HG03439 (cell line): Measurements from ENCODE around the gene ADM5.

ENCODE experiments used
- ATAC-seq: cut with Tn5 transposase; IDR thresholded peaks from one replicate; pipeline ENCODE4 v1.9.1; 2021; ENCODE audit warnings: mild to moderate bottlenecking, moderate library complexity; ENCODE audit not compliant: unreplicated experiment

ADM5 gene

DNA sequence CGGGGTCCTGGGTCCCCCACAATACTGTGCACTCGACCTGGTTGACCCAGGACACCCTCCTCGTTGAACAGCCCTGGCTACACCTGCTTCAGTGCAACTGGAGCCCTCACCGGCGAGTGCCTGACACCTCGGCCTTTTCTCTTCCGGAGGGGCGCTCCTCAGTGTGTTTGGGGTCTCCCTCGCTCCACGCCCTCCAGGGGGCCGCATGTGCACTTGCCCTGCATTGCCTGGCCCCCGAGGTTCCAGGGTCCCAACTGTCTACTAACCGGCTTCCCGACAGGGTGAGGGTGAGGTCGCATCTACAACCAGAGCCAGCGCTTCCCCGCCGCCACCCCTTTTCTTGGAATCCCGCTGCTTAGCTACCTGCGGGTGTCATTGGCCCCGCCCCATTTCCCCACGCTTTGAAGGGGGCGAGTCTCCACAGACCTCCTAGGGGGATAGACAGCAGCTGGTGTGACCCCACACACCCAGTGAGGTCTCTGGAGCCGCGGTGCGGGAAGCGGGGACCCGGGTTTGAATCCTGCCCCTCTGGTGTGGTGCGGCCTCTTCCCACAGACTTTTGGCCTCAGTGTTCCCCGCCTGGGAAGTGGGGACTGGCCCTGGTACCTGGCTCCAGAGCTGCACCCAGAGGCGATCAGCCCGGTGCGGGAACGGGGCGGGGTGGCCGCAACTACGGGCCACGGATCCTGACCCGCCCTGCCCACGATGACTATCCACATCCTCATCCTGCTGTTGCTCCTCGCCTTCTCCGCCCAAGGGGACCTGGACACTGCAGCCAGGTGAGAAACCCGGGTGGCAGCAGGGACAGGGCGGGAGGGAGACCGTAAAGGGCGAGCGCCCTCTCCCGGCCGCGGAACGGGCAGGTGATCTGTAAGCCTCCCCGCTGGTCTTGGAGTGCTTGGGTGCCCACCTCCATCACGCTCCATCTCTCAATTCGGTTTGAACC is at the start of gene ADM5:
ADM5 (plus strand) TSS at position 462 of the 946 bp plus-strand sequence; CDS start at position 706, 244 bp downstream.
- ATAC-seq = no peak

DNA sequence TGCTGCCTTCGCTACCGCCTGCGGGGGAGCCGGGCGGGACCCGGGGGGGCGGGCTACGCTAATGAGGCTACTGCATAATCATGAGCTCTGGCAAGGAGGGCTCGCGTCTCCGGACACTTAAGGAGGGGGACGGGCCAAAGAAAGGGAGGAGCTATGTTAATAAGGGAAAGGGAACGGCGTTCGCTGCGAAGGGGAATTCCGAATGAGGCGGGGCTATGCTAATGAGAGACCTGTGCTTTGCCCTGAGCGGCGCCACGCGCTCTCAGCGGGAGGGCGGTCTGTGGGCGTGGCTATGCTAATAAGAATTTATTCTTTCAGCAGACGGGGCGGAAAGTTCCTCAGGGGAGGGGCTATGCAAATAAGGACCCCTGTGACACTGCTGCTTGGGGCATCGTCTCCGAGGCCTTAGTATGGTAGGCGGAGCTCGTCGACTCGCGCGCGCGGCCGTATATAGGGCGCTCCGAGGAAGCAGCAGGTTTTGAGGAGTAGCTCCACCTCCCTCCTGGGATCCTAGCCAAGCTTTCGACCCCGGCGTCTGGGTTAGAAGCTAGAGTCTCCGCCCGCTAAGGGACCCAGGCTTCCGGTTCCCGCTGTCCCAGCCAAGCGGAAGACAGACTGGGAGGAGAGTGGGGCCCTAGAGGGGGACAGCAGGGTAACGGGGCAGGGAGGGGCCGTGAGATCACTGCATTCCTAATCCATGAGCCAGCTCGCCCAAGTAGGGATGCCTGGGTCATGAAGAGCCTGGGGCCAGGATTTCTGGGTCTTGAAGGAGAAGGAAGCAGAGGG is 49.1 kb upstream of the ADM5 start, which contains the start of gene RRAS:
RRAS (minus strand) TSS at position 31 of the 786 bp plus-strand sequence. CDS start 45 bp downstream, outside the sequence.
- ATAC-seq = peak; percentile 66

DNA sequence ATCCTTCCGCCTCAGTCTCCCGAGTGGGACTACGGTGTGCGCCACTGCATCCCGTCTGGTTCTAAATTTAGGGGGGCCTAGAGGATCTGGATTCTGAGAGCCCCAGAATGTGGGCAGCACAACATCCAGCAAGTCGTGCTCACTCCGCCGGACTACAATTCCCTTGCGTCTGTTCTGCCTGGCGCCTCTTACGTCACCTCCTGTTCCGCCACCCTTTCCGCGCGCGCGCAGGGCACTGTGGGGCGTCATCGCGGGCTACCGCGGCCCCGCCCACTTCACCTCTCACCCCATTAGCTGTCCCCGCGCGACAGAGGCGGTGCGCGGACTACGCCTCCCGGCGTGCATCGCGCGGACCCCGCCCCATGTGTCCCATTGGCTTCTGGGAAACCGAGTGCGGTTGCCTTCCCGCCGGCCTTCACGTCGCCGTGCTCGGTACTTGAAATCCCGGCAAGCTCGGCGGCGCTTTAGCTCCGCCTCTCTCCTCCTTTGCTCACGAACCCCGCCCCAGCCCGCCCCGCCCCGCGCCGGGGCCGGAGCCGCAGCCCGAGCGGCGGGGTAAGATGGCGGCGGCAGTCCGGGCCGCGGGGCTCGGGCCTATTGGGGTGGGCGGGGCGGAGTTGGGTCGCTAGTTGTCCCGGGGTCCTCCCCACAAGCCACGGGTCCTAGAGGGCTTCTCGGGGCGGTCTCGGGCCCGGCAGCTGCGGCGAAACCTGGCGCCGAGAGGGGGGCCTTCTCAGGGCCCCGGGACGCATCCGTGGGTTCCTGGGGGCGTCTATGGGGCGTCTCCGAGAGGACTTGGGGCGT is 47.5 kb upstream of the ADM5 start, which contains the start of gene SCAF1:
SCAF1 (plus strand) TSS at position 522 of the 804 bp plus-strand sequence. CDS start 2,818 bp downstream, outside the sequence.
- ATAC-seq = peak; percentile 59

- ATAC-seq = no peak
Observed at GRCh38 chr19:49642492-49643035, 46.8 kb upstream of the ADM5 start.

DNA sequence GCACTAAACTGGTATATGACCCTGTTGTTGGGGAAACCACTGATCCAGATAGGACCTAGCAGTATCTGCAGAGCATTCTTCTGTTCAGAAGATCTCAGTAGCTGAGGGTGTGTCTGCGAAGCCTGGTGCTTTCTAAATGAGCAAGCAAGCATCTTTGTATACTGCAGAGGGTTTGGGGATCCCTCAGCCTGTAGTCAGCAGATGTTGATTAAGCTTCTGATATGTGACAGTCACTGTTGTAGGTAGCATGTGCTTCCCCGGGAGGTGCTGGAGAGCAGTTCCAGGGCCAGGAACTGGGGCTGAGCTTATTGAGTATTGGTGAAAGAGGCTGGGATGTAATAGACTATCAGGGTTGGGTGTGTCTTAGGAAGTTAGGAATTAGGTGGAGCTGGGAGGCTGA is 45.9 kb upstream of the ADM5 start:
- ATAC-seq = no peak

GRCh38 chr19:49645592-49645991 is 43.8 kb upstream of the ADM5 start:
- no peak for ATAC-seq

- no peak for ATAC-seq
Observed at GRCh38 chr19:49645995-49646394, 43.4 kb upstream of the ADM5 start.

DNA sequence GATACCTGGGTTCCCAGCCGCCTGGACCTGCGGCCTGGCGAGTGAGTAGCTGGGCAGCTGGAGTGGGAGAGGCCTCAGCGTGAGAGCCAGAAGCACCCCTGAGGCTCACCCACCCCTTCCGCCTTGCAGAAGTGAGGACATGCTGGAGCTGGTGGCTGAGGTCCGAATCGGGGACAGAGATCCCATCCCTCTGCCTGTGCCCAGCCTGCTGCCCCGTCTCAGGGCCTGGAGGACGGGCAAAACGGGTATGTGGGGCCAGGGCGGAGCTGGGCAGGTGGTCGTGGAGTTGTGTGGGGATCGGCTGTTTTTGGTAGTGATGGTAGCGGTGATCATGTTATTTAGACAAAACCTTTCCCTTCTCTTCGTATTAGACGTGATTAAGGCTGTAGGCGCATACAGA is 42.8 kb upstream of the ADM5 start:
- no peak for ATAC-seq

GRCh38 chr19:49651029-49651819 is 38.2 kb upstream of the ADM5 start:
- ATAC-seq = no peak

- ATAC-seq = no peak
Observed at GRCh38 chr19:49651820-49652550, 37.4 kb upstream of the ADM5 start.

DNA sequence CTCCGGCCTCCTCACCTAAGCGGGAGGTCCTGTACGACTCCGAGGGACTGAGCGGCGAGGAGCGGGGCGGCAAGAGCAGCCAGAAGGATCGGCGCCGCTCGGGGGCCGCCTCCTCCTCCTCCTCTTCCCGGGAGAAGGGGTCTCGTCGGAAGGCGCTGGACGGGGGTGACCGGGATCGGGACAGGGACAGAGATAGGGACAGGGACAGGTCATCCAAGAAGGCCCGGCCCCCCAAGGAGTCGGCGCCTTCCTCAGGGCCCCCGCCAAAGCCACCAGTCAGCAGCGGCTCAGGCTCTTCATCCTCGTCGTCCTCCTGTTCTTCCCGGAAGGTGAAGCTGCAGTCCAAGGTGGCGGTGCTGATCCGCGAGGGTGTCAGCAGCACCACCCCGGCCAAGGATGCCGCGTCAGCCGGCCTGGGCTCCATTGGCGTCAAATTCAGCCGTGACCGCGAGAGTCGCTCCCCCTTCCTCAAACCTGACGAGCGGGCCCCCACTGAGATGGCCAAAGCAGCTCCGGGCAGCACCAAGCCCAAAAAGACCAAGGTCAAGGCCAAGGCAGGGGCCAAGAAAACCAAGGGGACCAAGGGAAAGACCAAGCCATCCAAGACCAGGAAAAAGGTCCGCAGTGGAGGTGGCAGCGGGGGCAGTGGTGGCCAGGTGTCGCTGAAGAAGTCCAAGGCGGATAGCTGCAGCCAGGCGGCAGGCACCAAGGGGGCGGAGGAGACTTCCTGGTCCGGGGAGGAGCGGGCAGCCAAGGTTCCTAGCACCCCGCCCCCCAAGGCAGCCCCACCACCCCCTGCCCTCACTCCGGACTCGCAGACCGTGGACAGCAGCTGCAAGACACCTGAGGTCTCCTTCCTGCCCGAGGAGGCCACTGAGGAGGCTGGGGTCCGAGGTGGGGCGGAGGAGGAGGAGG is 36.6 kb upstream of the ADM5 start:
- ATAC-seq = no peak

DNA sequence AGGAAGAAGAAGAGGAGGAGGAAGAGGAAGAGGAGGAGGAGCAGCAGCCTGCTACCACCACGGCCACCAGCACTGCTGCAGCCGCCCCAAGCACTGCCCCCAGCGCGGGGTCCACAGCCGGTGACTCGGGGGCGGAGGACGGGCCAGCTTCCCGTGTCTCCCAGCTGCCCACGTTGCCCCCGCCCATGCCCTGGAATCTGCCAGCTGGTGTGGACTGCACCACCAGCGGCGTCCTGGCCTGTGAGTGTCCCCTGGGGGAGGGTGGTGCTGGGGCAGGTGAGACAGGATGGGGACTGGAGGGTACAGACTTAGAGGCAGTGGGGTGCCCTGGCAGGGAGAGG is 36.0 kb upstream of the ADM5 start:
- no peak for ATAC-seq

- no peak for ATAC-seq
Observed at GRCh38 chr19:49654581-49654980, 34.8 kb upstream of the ADM5 start.

DNA sequence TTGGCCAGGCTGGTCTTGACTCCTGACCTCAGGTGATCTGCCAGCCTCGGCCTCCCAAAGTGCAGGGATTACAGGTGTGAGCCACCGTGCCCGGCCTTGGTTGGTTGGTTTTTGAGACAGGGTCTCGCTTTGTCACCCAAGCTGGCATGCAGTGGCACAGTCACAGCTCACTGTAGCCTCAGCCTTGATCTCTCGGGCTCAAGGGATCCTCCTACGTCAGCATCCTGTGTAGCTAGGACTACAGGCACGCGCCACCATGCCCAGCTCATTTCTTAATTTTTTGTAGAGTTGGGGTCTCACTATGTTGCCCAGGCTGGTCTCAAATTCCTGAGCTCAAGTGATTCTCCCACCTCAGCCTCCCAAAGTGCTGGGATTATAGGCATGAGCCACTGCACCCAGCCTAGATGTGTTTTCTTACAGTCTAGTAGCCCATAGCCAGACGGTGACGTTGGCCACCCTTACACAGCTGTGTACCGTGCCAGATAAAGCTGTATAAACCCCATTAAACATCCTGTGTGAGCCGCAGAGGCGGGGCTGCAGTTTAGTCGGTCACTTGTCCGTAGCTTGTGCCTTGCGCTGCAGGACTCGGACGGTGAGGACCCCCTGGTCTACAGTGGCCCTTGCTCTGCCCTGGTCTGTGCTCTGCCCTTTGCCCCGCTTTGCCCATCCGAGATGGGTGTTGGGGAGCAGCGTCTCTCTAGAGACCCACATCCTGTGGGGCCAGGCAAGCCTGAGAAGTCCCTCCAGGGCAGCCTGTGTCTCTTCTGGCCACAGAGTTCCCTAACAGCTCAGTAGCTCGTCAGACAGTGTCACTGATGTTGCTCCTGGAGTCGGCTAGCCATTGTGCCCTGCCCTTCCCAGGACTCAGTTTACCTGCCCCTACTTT is 33.6 kb upstream of the ADM5 start:
- ATAC-seq = no peak

DNA sequence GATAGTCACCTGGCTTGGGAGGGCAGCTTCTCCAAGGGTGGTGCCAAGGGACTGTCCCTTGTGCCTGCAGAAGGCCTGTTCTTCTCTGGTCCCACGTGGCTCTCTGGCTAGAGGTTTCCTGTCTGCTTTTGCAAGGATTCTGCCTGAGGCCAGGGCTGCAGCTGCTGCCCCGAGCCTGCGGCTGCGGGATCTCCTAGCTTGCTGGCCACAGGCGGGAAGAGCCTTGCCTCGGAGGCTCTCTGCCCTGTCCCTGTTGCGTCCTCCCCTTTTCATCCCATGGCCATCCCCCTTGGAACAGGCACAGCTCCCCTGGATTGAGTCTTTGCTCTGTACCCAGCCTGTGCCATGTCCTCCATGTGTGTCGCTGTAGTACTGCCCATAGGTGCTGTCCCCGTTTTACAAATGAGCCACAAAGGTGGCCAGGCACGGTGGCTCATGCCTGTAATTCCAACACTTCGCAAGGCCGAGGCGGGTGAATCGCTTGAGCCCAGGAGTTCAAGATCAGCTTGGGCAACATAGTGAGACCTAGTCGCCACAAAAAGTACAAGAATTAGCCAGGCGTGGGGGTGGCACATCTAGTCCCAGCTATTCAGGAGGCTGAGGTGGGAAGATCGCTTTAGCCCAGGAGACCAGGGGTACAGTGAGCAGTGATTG is 32.8 kb upstream of the ADM5 start:
- ATAC-seq = no peak

DNA sequence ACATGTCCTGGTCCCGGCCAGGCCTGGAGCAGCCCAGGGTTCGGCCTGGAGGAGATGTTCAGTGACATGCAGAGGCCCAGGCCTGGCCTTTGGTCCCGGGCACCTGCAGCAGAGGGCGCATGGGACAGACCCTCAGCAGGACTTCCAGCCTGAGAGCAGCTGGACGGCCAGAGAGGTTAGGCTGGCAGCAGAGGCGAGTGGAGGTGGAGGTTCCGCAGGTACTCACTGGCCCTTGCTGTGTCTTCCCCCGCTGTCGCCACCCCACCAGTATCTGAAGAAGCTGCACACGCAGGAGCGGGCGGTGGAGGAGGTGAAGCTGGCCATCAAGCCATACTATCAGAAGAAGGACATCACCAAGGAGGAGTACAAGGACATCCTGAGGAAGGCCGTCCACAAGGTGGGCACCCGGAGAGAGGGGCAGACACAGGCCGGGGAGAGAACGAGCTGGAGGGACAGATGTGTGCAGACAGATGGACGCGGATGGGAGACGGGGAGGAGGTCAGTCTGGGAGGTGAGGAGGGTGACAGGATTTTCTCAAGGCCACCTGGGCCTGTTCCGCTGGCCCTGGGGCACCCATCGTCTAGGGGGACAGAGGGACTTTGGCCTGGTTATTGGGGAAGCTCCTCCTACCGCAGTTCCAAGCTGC is 31.8 kb upstream of the ADM5 start:
- ATAC-seq = no peak
